Prostate gland (tissue), 2 donors: ENCODE data around the gene PPP4C. TPM values are rescaled to one million over a fixed set of nuclear protein-coding genes. Genes with fewer than 3 reads are reported as not detected.
"Not testable (repeated sequence)": the region's sequence is repeated elsewhere in the genome, so short reads cannot be mapped to it uniquely, and the experiment has no call there.

Experiments
- DNase-seq: peaks from one replicate; pipeline ENCODE4 v3.0.0-alpha.2; 2019; ENCODE audit warnings: low spot score
- H3K27ac ChIP-seq, 2 donors: fragments of 200-600 bp; sonication (generic); 2 replicates each; pipeline ENCODE4 v1.5.1; 2017 to 2019
- H3K27me3 ChIP-seq: fragments of 200-600 bp; sonication (generic); replicated peaks from 2 replicates; pipeline ENCODE4 v1.5.1; 2019; ENCODE audit not compliant: insufficient read depth
- H3K36me3 ChIP-seq, 2 donors: fragments of 200-600 bp; sonication (generic); 1 replicate in 1 of 2; 2 replicates in 1 of 2; pipeline versions ENCODE4 v1.5.1 to v1.8.1; 2017 to 2019
- H3K4me1 ChIP-seq: fragments of 200-600 bp; sonication (generic); replicated peaks from 2 replicates; pipeline ENCODE4 v1.5.1; 2019
- H3K4me3 ChIP-seq, 2 donors: fragments of 200-600 bp; sonication (generic); 2 replicates each; pipeline ENCODE4 v1.5.1; 2017 to 2019
- H3K9me3 ChIP-seq: fragments of 200-600 bp; sonication (generic); 2 replicates; pipeline ENCODE4 v1.5.1; 2017
- POLR2A ChIP-seq: fragments of 450-650 bp; IDR thresholded peaks from one replicate; pipeline ENCODE4 v1.6.1; 2016; ENCODE audit warnings: antibody characterized with exemption, mild to moderate bottlenecking
- POLR2AphosphoS5 ChIP-seq: sonication (generic); formaldehyde crosslinking; IDR thresholded peaks from one replicate; pipeline ENCODE4 v1.6.1; 2017; ENCODE audit warnings: antibody characterized with exemption
- WGBS: methylation state at CpG from one replicate; pipeline ENCODE4 v1.1.5; 2018; 5-methylcytosine and 5-hydroxymethylcytosine counted together
- intact Hi-C: fragments of 100-400 bp; cut with DNase I; formaldehyde crosslinking; loops from one replicate; pipeline ENCODE4 v1.14.2; 2022
- total RNA-seq, 2 donors: library from RNA; depleted of rRNA; stranded (reverse); fragments of >200 nt; gene quantifications; one replicate each; pipeline ENCODE4 v1.1.0, GENCODE V29; 2016
- TF ChIP-seq, protein P1 (sequence below), 4 experiments: fragments of 200-600 bp in 2 of 4; fragments of 450-650 bp in 2 of 4; sonication (generic) in 2 of 4; IDR thresholded peaks; 1 replicate in 3 of 4; 2 replicates in 1 of 4; pipeline ENCODE4 v1.5.1; 2016 to 2019; ENCODE audit warnings: antibody characterized with exemption in 4 of 4, mild to moderate bottlenecking in 2 of 4, moderate library complexity in 2 of 4

PPP4C gene
- total RNA-seq, 2 donors from 2014 or later = 67.8 to 85.4 TPM

DNA sequence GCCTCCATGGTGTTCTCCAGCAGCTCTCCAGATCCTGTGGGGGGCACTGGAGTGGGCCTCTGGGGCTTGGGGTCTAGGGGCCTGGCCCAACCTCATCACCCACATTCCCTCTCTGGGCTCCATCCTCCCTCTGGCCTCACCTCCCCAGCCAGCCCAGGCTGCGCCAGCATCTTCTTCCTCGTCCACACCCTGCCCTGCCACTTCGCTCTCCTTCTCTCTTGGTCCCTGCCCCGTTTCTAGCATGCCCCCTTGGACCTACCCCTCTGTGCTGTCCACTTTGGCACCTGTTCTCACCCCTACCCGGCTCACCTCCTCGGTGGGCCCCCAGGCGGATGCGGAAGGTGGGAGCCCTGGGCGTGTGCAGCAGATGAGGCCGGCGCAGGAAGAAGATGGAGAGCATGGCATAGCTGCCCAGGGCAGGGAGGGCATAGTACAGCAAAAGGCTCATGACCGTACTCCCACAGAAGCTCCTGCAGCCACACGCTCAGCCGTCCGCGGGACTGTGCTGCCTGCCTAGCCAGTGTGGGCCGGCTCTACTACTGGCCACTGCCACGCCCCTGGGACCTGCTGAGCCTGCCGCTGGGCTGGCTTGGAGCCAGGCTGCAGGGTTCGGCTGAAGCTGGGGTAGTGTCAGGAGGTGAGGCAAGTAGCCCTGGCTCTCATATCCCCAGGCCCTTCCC lies 37.4 kb downstream of the PPP4C start, which contains the start of gene GDPD3:
Gene GDPD3, minus strand, starts transcription at position 507 of the 680 bp plus-strand sequence. Its CDS starts 59 bp downstream, at position 448.
- Histone ChIP-seq H3K9me3 (no peaks in the 10 kb centered on the region), H3K27me3 (no peaks in the 10 kb centered on the region), H3K4me3 (no peak within 1 kb of the TSS), H3K36me3 (peaks cover 3 to 12% of the 10 kb centered on the region in 2 donors), H3K4me1 (no peaks in the 10 kb centered on the region), H3K27ac (no peak within 1 kb of the TSS)
- TF ChIP-seq POLR2AphosphoS5 = no peak
- WGBS = 95% methylated on average over 11 of the region's 20 CpGs
- intact Hi-C loops = no loop called here
- DNase-seq = no peak

DNA sequence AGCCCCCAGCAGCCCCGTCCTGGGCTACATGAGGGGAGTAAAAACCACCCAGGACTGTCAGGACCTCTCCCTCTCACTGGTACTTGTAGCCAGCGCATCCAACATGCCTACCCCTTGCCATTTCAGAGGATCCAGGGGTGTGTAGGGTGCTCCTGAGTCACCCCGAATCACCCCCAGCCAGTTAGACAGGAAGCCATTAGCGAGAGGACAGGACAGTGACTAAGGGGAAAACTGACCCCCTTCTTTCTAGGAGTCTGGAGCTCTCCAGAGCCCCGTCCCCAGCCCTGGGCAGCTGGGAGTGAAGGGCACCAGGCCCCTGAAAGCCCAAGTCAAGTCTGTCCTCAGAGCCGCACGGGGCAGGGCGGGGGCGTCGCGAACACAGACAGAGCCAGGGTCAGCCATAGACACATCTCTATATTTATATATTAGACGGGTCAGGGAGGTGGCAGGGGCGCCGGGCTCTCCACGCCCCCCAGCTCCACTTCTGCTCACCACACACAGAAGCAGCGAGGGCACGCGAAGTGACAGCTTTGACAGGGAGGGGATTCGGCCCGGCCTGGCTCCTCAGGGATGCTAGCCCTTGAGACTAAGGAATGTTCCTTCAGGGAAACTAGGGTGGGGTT lies 38.0 kb downstream of the PPP4C start:
- Histone ChIP-seq H3K4me1 (no peaks in the 10 kb centered on the region), H3K4me3 (no peak overlapping the region), H3K9me3 (no peaks in the 10 kb centered on the region), H3K27me3 (no peaks in the 10 kb centered on the region), H3K27ac (no peak overlapping the region), H3K36me3 (peaks cover 5 to 14% of the 10 kb centered on the region in 2 donors)
- no peak for TF ChIP-seq POLR2AphosphoS5
- TF ChIP-seq POLR2A = no peak
- TF ChIP-seq, protein P1, sequence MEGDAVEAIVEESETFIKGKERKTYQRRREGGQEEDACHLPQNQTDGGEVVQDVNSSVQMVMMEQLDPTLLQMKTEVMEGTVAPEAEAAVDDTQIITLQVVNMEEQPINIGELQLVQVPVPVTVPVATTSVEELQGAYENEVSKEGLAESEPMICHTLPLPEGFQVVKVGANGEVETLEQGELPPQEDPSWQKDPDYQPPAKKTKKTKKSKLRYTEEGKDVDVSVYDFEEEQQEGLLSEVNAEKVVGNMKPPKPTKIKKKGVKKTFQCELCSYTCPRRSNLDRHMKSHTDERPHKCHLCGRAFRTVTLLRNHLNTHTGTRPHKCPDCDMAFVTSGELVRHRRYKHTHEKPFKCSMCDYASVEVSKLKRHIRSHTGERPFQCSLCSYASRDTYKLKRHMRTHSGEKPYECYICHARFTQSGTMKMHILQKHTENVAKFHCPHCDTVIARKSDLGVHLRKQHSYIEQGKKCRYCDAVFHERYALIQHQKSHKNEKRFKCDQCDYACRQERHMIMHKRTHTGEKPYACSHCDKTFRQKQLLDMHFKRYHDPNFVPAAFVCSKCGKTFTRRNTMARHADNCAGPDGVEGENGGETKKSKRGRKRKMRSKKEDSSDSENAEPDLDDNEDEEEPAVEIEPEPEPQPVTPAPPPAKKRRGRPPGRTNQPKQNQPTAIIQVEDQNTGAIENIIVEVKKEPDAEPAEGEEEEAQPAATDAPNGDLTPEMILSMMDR (IDR thresholded peaks at IDR 0.05) = no peak
- no peak for DNase-seq
- intact Hi-C loops = no loop called here
- WGBS = 92% methylated on average over 20 of the region's 20 CpGs

DNA sequence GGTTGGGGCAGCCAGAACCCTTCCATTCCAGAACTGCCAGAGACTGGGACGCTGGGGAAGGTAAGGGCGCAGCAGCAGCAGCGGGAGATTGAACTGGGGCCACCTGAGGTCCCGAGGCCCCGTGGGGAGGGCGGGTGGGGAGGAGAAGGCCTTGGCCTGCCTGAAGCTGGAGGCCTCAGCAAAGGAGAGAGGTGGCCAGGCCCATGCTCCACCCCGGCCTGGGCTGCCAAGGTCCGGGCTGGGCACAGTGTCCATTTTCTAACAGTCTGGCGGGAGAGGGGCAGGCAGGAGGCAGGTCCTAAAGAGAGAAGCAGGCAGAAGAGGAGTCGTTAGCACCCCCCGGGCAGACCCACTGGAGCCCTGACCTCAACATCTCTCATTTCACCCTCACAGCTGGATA lies 38.6 kb downstream of the PPP4C start:
- TF ChIP-seq, protein P1 (IDR thresholded peaks at IDR 0.05) = no peak
- TF ChIP-seq POLR2A = no peak
- WGBS = 86% methylated on average over 11 of the region's 11 CpGs
- Histone ChIP-seq H3K27ac (no peak overlapping the region), H3K27me3 (no peaks in the 10 kb centered on the region), H3K4me1 (no peaks in the 10 kb centered on the region), H3K9me3 (no peaks in the 10 kb centered on the region), H3K4me3 (no peak overlapping the region), H3K36me3 (peaks cover 5 to 14% of the 10 kb centered on the region in 2 donors)
- intact Hi-C loops = no loop called here
- DNase-seq = no peak

DNA sequence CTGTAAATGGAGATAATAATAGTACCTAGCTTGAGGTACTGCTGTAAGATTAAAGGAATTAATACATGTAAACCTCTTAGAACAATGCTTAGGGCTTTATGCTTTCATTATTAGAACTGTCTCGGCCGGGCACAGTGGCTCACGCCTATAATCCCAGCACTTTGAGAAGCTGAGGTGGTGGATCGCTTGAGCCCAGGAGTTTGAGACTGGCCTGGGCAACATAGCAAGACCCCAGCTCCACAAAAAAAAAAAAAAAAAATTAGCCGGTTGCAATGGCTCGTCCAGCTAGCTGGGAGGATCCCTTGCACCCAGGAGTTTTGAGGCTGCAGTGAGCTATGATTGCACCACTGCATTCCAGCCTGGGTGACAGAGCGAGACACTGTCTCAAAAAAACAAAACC lies 39.0 kb downstream of the PPP4C start:
- intact Hi-C loops, H3K9me3 ChIP-seq, H3K27me3 ChIP-seq, H3K4me3 ChIP-seq, H3K4me1 ChIP-seq, DNase-seq, H3K27ac ChIP-seq: not testable (repeated sequence)
- WGBS = 92% methylated on average over 7 of the region's 7 CpGs
- H3K36me3 ChIP-seq = peaks cover 5 to 14% of the 10 kb centered on the region in 2 donors

DNA sequence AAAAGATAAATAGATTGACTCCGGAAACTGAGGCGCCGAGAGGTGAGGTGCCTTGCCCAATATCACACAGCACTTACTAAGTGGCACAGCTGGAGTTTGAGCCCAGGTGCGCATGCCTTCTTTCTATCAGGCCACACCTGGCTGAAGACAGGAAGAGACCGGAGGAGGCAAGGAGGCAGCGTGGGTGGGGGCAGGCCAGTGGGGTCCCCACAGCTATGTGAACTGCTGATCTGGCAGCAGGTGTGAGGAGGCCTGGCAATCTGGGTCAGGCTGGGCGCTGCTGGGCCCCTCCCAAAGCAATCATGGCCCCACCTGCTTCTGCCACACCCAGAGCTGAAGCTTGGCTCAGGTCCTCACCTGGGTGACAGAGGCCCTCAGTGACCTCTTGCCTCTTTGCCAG lies 39.4 kb downstream of the PPP4C start:
- no peak overlapping the region for H3K27ac ChIP-seq
- peaks cover 5 to 14% of the 10 kb centered on the region in 2 donors for H3K36me3 ChIP-seq
- 82% methylated on average over 7 of the region's 7 CpGs for WGBS
- DNase-seq = no peak
- no peaks in the 10 kb centered on the region for H3K27me3 ChIP-seq
- intact Hi-C loops = no loop called here
- no peaks in the 10 kb centered on the region for H3K4me1 ChIP-seq
- TF ChIP-seq POLR2A (no peak), POLR2AphosphoS5 (no peak)
- TF ChIP-seq, protein P1 (IDR thresholded peaks at IDR 0.05) = no peak
- H3K9me3 ChIP-seq = no peaks in the 10 kb centered on the region
- no peak overlapping the region for H3K4me3 ChIP-seq
